22Rv1 (cell line): ENCODE measurements around the gene PIK3R4.

Source experiments
- CTCF ChIP-seq: fragments of 450-650 bp; IDR thresholded peaks from 2 replicates; pipeline ENCODE4 v1.5.1; 2017; ENCODE audit warnings: mild to moderate bottlenecking
- ZFX ChIP-seq: fragments of 450-650 bp; IDR thresholded peaks from 2 replicates; pipeline ENCODE4 v1.6.1; 2017; ENCODE audit warnings: antibody characterized with exemption, borderline replicate concordance

DNA sequence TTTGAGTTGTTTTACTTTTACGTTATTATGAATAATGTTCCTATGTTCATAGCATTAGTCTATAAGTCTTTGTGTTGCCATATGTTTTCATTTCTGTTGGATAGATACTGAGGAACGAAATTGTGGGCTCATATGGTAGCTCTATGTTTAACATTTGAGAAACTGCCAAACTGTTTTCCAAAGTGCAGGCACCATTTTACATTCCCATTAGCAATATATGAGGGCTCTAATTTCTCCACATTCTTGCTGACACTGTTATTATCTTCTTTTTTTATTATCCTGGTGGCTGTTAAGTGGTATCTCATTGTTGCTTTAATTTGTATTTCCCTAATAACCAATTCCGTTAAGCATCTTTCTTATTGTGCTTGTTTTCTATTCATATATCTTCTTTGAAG lies 1.8 kb upstream of the PIK3R4 start:
- TF ChIP-seq CTCF (no peak), ZFX (no peak)
